GM19099 (cell line): ENCODE results near the gene BST1.
A peak's percentile ranks its signal among the peaks of the same experiment; 100 is the strongest.

Experiments used
- POLR2A ChIP-seq: IDR thresholded peaks from 3 replicates; pipeline ENCODE4 v1.6.1; 2011; ENCODE audit warnings: low read depth; ENCODE audit not compliant: insufficient read length; ENCODE audit errors: extremely low read depth

The BST1 gene

GRCh38 chr4:15740764-15741404 is 38.0 kb downstream of the BST1 start:
- TF ChIP-seq POLR2A = no peak

DNA sequence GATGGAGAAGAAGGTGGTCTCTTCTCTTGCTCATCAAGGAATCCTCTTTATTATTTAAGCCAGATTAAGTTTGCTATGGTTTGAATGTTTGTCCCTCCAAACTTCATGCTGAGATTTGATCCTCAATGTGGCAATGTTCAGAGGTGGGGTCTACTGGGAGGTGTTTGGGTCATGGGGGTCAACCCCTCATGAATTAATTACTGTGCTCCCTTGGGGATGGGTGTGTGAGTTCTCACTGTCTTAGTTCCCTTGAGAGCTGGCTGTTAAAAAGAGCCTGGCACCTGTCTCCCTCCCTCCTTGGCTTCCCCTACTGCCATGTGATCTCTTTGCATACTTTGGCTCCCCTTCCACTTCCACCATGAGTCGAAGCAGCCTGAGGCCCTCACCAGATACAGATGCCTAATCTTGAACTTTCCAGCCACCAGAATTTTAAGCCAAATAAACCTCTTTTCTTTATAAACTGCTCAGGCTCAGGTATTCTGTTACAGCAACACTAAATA is 39.3 kb downstream of the BST1 start:
- no peak for TF ChIP-seq POLR2A

DNA sequence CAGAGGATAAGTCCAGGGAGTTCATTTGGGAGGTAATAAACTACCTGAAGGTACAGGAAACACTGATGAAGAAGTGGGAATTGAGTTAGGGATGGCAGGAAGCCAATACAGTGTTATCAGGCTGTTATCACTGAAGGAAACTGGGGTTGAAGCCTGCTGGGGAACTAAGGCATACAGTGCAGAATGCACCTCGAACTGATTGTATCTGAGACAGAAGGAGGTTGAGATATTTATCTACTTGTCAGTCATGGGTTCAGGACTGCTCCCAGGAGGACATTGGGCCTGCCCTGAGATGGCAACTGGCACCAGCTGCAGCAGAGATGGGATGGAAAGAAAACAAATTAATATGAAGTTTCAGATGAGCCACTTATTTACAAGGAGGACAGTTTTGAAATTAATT is 39.8 kb downstream of the BST1 start:
- TF ChIP-seq POLR2A = no peak

- no peak for TF ChIP-seq POLR2A
These were observed 41.2 kb downstream of the BST1 start for GRCh38 chr4:15744016-15744545.

DNA sequence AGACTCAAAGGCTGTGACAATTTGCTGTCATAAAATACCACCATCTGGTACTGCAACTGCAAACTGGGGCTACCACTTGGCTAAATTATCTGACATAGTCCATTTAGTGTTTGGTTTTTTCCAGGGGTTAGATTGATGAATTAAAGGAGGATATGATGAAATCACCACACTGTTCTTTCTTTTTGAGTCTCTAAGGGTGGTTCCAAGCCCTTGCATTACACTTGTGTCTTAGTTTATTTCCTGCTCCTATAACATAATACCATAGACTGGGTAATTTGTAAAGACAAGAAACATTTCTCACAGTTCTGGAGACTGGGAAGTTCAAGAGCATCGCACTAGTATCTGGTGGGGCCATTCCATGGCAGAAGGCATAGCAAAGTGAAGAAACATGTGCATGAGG is 43.2 kb downstream of the BST1 start:
- no peak for TF ChIP-seq POLR2A

- TF ChIP-seq POLR2A = no peak
These were observed 46.1 kb downstream of the BST1 start for GRCh38 chr4:15749001-15749400.

DNA sequence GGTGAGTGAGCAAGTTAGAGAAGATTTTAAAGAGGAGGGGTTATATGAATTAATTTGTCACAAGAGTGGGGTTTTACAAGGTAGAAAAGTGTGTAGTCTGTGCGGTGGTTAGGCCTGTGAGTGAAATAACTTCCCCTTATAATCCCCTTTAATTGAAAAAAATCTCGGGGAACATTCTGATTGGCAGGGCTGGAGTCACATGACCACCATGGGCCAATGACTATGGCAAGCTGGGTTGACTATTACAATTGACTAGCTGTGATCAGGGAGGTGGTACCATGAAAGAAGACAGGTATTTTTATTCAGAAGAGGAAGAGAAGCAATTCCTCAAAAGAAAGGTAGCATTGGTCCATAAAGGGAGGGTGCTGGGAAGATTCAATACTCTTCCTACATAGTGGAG is 48.3 kb downstream of the BST1 start:
- TF ChIP-seq POLR2A = no peak

DNA sequence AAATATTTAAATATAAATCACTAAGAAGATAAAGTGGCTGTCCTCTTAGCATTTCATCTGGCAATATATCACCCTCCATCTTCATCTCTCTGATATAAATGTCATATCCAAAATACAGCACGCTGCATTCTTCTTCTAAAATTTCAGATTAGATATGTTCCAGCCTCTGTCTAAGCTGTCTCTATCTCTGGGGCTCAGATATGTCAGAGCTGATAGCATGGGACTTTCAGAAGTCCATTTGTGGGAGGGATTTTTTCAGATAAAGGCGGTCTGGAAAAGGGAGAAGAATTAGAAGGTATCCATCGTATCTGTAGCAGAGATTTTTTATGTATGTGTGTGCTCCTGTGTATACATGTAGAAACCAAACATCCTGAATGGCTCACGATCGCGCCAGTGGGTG is 50.2 kb downstream of the BST1 start:
- TF ChIP-seq POLR2A = no peak

DNA sequence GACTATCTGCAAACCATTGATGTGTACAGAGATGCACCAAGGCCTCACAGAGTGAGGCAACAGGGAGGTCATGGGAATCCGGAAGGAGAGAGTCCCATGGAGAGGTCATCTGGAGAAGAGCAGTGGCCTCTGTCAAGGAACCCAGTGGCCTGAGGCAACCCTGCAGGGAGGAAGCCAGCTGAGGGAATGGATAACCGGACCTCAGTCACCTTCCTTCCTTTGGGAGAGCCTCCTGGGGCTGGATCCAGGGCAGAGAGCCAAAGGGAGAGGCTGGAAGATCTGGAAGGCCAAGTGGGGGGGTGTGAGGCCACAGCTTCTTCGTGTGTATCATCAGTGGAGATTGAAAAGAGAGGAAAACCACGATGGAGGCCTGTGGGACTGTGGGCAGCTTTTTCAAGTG is 50.9 kb downstream of the BST1 start:
- TF ChIP-seq POLR2A = no peak

DNA sequence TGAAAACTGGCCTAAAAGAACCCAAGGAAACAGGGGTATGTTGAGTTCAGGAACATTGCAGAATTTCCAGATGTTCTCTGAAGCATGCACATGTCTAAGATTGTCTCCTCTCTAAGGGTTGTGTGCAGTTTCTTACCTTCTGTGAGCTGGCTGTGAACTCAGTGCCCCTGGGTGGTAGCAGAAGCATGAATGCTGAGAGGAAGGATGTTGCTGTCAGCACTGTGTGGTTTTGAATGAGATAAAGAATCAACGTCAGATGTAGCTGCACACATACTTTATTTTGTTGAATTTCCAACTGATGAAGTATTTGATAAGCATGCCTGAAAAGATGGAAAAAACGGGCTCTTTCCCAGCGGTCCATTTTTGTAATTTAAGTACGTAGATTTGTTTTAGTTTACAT is 51.5 kb downstream of the BST1 start:
- no peak for TF ChIP-seq POLR2A

DNA sequence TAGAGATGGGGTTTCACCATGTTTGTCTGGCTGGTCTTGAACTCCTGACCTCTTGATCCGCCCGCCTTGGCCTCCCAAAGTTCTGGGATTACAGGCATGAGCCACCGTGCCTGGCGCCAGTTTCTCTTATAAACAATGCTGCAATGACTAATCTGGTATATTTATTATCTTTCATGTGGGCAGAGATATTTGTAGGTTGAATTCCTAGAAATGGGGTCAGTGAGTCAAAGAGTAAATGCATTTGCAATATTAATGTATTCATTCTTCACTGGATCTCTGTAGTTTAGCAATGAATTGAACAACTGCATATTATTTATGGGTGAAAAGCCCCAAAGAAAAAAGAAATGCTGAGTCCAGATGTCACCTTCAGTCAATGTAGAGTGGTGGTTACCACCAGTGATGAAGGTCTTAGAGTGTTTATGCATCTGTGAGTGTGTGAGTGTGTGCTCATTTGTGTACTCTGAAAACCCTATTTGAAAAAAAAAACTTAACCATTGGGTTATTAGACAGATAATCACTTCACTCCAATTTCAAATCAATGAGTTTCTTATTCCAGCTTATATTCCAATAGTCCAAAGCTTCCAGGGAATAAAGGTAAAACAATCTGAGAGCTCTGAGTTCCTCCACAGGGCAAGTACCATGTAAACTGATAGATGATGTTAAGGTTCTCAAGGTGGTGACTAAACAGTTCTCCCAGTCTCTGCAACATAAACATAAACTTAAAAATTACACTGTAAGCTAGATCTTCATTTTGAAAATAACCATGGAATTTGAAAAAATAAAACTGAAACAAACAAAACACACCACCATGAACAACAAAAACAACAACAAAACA is 52.7 kb downstream of the BST1 start:
- TF ChIP-seq POLR2A = no peak

DNA sequence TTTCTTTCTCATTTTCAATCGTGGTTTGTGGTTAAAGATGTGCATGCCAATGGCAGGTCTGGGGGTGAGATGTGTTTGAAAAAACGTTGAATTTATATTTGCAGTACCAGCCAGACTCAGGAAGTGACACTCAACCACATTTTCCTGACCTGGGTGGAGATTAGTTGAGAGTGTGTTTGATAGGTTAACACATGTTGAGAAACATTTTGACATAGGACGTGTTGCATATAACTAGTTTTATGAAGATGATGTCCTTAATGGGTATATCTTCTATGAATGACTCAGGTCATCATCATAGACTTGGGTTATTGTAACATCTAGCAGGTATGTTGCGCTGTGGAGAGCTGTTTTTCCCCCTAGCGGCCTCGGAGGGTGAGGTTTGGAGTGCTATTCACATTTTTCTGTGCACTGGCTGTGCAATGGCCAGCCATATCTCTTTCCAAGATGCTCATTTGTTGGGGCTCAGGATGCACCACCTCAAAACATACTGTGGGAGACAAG is 53.5 kb downstream of the BST1 start:
- TF ChIP-seq POLR2A = peak; percentile 26

- no peak for TF ChIP-seq POLR2A
These were observed 54.2 kb downstream of the BST1 start for GRCh38 chr4:15757054-15757453.

- no peak for TF ChIP-seq POLR2A
These were observed 55.4 kb downstream of the BST1 start for GRCh38 chr4:15758294-15758693.

GRCh38 chr4:15765391-15765790 is 62.5 kb downstream of the BST1 start:
- TF ChIP-seq POLR2A = no peak
